Fibroblast of mammary gland (primary cell): Measurements from ENCODE around the gene ZFP36L1.

ENCODE experiments used
- DNase-seq: peaks from one replicate; pipeline ENCODE4 v3.0.0-alpha.2; 2010; ENCODE audit warnings: low read depth
- H3K4me3 ChIP-seq: 2 replicates; pipeline ENCODE4 v1.5.1; 2011; ENCODE audit warnings: low read depth, mild to moderate bottlenecking, low read length, moderate library complexity; ENCODE audit not compliant: control insufficient read depth
- CTCF ChIP-seq: conservative IDR thresholded peaks from 2 replicates; pipeline ENCODE4 v1.5.1; 2011; ENCODE audit warnings: low read depth, low read length, inconsistent platforms; ENCODE audit not compliant: control insufficient read depth, insufficient read depth

Gene ZFP36L1

GRCh38 chr14:68797121-68797670 lies 4.3 kb upstream of the ZFP36L1 start:
- no peak for DNase-seq
- TF ChIP-seq CTCF = no peak
- H3K4me3 ChIP-seq = no peak overlapping the region

- DNase-seq = no peak
- peak overlapping the region; percentile 87 for H3K4me3 ChIP-seq
- TF ChIP-seq CTCF = no peak
These were observed 3.7 kb upstream of the ZFP36L1 start for GRCh38 chr14:68796418-68797101.

- TF ChIP-seq CTCF = peak; percentile 35
- peak; percentile 65 for DNase-seq
- peak overlapping the region; percentile 87 for H3K4me3 ChIP-seq
These were observed 2.9 kb upstream of the ZFP36L1 start for GRCh38 chr14:68795597-68796417.

- no peak for TF ChIP-seq CTCF
- DNase-seq = peak; percentile 96
- H3K4me3 ChIP-seq = peak overlapping the region; percentile 87
These were observed 2.2 kb upstream of the ZFP36L1 start for GRCh38 chr14:68794851-68795596.

- DNase-seq = peak; percentile 95
- TF ChIP-seq CTCF = no peak
- H3K4me3 ChIP-seq = peak overlapping the region; percentile 87
These were observed 1.4 kb upstream of the ZFP36L1 start for GRCh38 chr14:68794130-68794850.

GRCh38 chr14:68793734-68794129 lies 865 bp upstream of the ZFP36L1 start:
- no peak for DNase-seq
- H3K4me3 ChIP-seq = peak overlapping the region; percentile 87
- no peak for TF ChIP-seq CTCF
